Right lobe of liver (tissue), 6 donors: ENCODE data around the gene PPP2R5C. TPM values are rescaled to one million over a fixed set of nuclear protein-coding genes. Genes with fewer than 3 reads are reported as not detected.
A peak's percentile ranks its signal among the peaks of the same experiment; 100 is the strongest.

Experiments used
- ATAC-seq, 4 donors: fragments of 200-7000 bp; cut with Tn5 transposase; one replicate each; pipeline ENCODE4 v1.9.1; 2020; ENCODE audit warnings: mild to moderate bottlenecking in 4 of 4, moderate library complexity in 4 of 4
- DNase-seq, 3 donors: peaks; one replicate each; pipeline ENCODE4 v3.0.0-alpha.2; 2020
- H3K27ac ChIP-seq, 3 donors: fragments of 200-600 bp; one replicate each; pipeline ENCODE4 v1.8.0; 2022
- H3K27me3 ChIP-seq, 2 donors: fragments of 200-600 bp; one replicate each; pipeline ENCODE4 v1.8.0; 2022
- H3K36me3 ChIP-seq, 4 donors: fragments of 200-600 bp; sonication (generic) in 1 of 4; one replicate each; pipeline versions ENCODE4 v1.5.1 to v1.8.0; 2017 to 2022; ENCODE audit warnings: control low read depth in 1 of 4
- H3K4me1 ChIP-seq, 4 donors: fragments of 200-600 bp; sonication (generic) in 1 of 4; one replicate each; pipeline versions ENCODE4 v1.5.1 to v1.8.0; 2017 to 2022; ENCODE audit warnings: control low read depth in 1 of 4
- H3K4me3 ChIP-seq, 3 donors: fragments of 200-600 bp; one replicate each; pipeline ENCODE4 v1.8.0; 2022
- H3K9me3 ChIP-seq, 4 donors: fragments of 200-600 bp; sonication (generic) in 1 of 4; one replicate each; pipeline versions ENCODE4 v1.5.1 to v1.8.0; 2017 to 2022; ENCODE audit warnings: control low read depth in 1 of 4
- CTCF ChIP-seq, 4 donors: fragments of 200-600 bp in 3 of 4; fragments of 450-650 bp in 1 of 4; IDR thresholded peaks; one replicate each; pipeline versions ENCODE4 v1.5.1 to v1.8.0; 2016 to 2022; ENCODE audit warnings: antibody characterized with exemption in 4 of 4, mild to moderate bottlenecking in 2 of 4
- POLR2A ChIP-seq: fragments of 450-650 bp; IDR thresholded peaks from one replicate; pipeline ENCODE4 v1.6.1; 2017; ENCODE audit warnings: antibody characterized with exemption, mild to moderate bottlenecking
- WGBS: methylation state at CpG from one replicate; pipeline ENCODE4 v1.1.6; 2018; ENCODE audit warnings: low coverage, low lambda C conversion rate; ENCODE audit not compliant: insufficient coverage; ENCODE audit errors: missing lambda C conversion rate; 5-methylcytosine and 5-hydroxymethylcytosine counted together
- intact Hi-C, 2 donors: fragments of 100-400 bp; cut with DNase I; formaldehyde crosslinking; loops; one replicate each; pipeline versions ENCODE4 v1.11.2 to v1.14.1; 2022
- total RNA-seq, 6 experiments: library from RNA; depleted of rRNA in 2 of 6; stranded (reverse); fragments of >200 nt in 2 of 6; fragmentation: NEBNext Ultra II Directional in 3 of 6; extraction: Animal tissue kit (Norgen Biotek cat#: 25700) in 3 of 6; gene quantifications; one replicate each; pipeline versions ENCODE4 v1.1.0 to v1.2.4, GENCODE V29; 2016 to 2023
- donor health status: DM: no; HTN: yes; CAD: no.
- donor health status: DM: no; HTN: no; CAD: no.
- donor health status: DM: no; HTN: no; CAD: no.
- donor health status: DM: no; HTN: yes; CAD: no.
- donor health status: DM: no; HTN: yes; CAD: no.

PPP2R5C gene
- total RNA-seq, 6 experiments from 2014 or later, result 44.9 to 74.5 (median 55.3) TPM

GRCh38 chr14:101939646-101940170, 178.2 kb downstream of the PPP2R5C start:
- H3K4me1 ChIP-seq, result no peaks in the 10 kb centered on the region
- TF ChIP-seq POLR2A, result no peak
- TF ChIP-seq CTCF (IDR thresholded peaks at IDR 0.05), result no peak
- ATAC-seq, result no peak
- WGBS, result 57% methylated on average over 4 of the region's 5 CpGs
- no peak for DNase-seq
- no peaks in the 10 kb centered on the region for H3K9me3 ChIP-seq
- H3K27me3 ChIP-seq, result no peaks in the 10 kb centered on the region
- intact Hi-C loops, result no loop called here
- H3K27ac ChIP-seq, result no peak overlapping the region
- no peak overlapping the region for H3K4me3 ChIP-seq
- H3K36me3 ChIP-seq, result no peaks in the 10 kb centered on the region

GRCh38 chr14:101944451-101944850, 182.9 kb downstream of the PPP2R5C start:
- WGBS, result 53% methylated on average over 5 of the region's 5 CpGs

GRCh38 chr14:101945171-101945570, 183.7 kb downstream of the PPP2R5C start:
- 12% methylated on average over 5 of the region's 5 CpGs for WGBS

More at GRCh38 chr14:101944451-101944850, 182.9 kb downstream of the PPP2R5C start:
- intact Hi-C loops, result no loop called here
- no peak overlapping the region for H3K27ac ChIP-seq
- no peaks in the 10 kb centered on the region for H3K9me3 ChIP-seq
- ATAC-seq, result no peak
- TF ChIP-seq CTCF (IDR thresholded peaks at IDR 0.05), result no peak
- no peak for TF ChIP-seq POLR2A
- H3K4me3 ChIP-seq, result no peak overlapping the region
- H3K36me3 ChIP-seq, result no peaks in the 10 kb centered on the region
- H3K4me1 ChIP-seq, result peaks cover 0 to 8% (median 0%) of the 10 kb centered on the region in 4 donors
- DNase-seq, result no peak
- no peaks in the 10 kb centered on the region for H3K27me3 ChIP-seq

GRCh38 chr14:101947577-101947903, 186.0 kb downstream of the PPP2R5C start:
- Histone ChIP-seq H3K27me3 (no peaks in the 10 kb centered on the region), H3K36me3 (no peaks in the 10 kb centered on the region), H3K4me1 (peaks cover 0 to 9% (median 0%) of the 10 kb centered on the region in 4 donors), H3K4me3 (peak overlapping the region; percentile 64 to 98 (median 91)), H3K27ac (peak overlapping the region; percentile 93 to 98 (median 96)), H3K9me3 (no peaks in the 10 kb centered on the region)
- peak; percentile 1 to 6 (median 6) for ATAC-seq
- DNase-seq, result no peak
- WGBS, result 5% methylated on average over 8 of the region's 8 CpGs
- intact Hi-C loops, result no loop called here
- TF ChIP-seq CTCF (IDR thresholded peaks at IDR 0.05) (no peak), POLR2A (no peak)

More at GRCh38 chr14:101945171-101945570, 183.7 kb downstream of the PPP2R5C start:
- no peak overlapping the region for H3K4me3 ChIP-seq
- H3K4me1 ChIP-seq, result peaks cover 0 to 9% (median 0%) of the 10 kb centered on the region in 4 donors
- H3K27me3 ChIP-seq, result no peaks in the 10 kb centered on the region
- no peak overlapping the region for H3K27ac ChIP-seq
- H3K9me3 ChIP-seq, result no peaks in the 10 kb centered on the region
- no peaks in the 10 kb centered on the region for H3K36me3 ChIP-seq
- DNase-seq, result no peak
- ATAC-seq, result no peak
- TF ChIP-seq POLR2A (no peak), CTCF (IDR thresholded peaks at IDR 0.05) (no peak)
- intact Hi-C loops, result no loop called here
